WTC11 (cell line): ENCODE measurements around the gene SPOCK2. TPM values are rescaled to one million over a fixed set of nuclear protein-coding genes. Genes with fewer than 3 reads are reported as not detected.
"Not testable (repeated sequence)": the region's sequence is repeated elsewhere in the genome, so short reads cannot be mapped to it uniquely, and the experiment has no call there.

ENCODE experiments used
- ATAC-seq: fragments of 200-7000 bp; cut with Tn5 transposase; 2 replicates; pipeline ENCODE4 v1.10.0; 2021; ENCODE audit warnings: mild to moderate bottlenecking, moderate library complexity
- CTCF ChIA-PET: fragments of 300-600 bp; sonication (Branson Sonifier 250); formaldehyde crosslinking; loops from one replicate; lab custom pipeline; 2021; ENCODE audit warnings: antibody characterized with exemption; lab: Charles Lee
- POLR2A ChIA-PET: fragments of 350-600 bp; sonication (Branson Sonifier 250); formaldehyde crosslinking; loops from one replicate; lab custom pipeline; 2021; ENCODE audit warnings: antibody characterized with exemption; lab: Charles Lee
- DNase-seq: peaks from one replicate; pipeline ENCODE4 v3.0.0; 2021; ENCODE audit warnings: low spot score
- H3K27ac Mint-ChIP-seq: 2 replicates; pipeline ENCODE4 v1.8.0; 2021; ENCODE audit warnings: mixed read lengths
- H3K27me3 Mint-ChIP-seq: 2 replicates; pipeline ENCODE4 v1.8.0; 2021; ENCODE audit warnings: low read depth, mild to moderate bottlenecking, moderate library complexity, mixed read lengths
- H3K36me3 Mint-ChIP-seq: 2 replicates; pipeline ENCODE4 v1.8.0; 2021; ENCODE audit warnings: mixed read lengths
- H3K4me1 Mint-ChIP-seq: 2 replicates; pipeline ENCODE4 v1.8.0; 2022; ENCODE audit warnings: mixed read lengths
- H3K4me3 Mint-ChIP-seq: 2 replicates; pipeline ENCODE4 v1.8.0; 2021; ENCODE audit warnings: mild to moderate bottlenecking, moderate library complexity, mixed read lengths
- H3K9me3 Mint-ChIP-seq: 2 replicates; pipeline ENCODE4 v1.8.0; 2021; ENCODE audit warnings: mixed read lengths
- GABPB1 ChIP-seq: sonication (generic); formaldehyde crosslinking; IDR thresholded peaks from 2 replicates; pipeline ENCODE4 v1.8.1; 2023; ENCODE audit warnings: mild to moderate bottlenecking, missing genetic modification reagents
- IRF2 ChIP-seq: sonication (generic); formaldehyde crosslinking; IDR thresholded peaks from 2 replicates; pipeline ENCODE4 v1.8.0; 2022; ENCODE audit warnings: low read depth, missing genetic modification reagents, borderline replicate concordance
- KAT7 ChIP-seq: sonication (generic); formaldehyde crosslinking; IDR thresholded peaks from 2 replicates; pipeline ENCODE4 v1.8.1; 2023; ENCODE audit warnings: missing genetic modification reagents, mild to moderate bottlenecking, borderline replicate concordance
- SMAD3 ChIP-seq: sonication (generic); formaldehyde crosslinking; IDR thresholded peaks from 2 replicates; pipeline ENCODE4 v1.8.0; 2022; ENCODE audit warnings: missing genetic modification reagents, mild to moderate bottlenecking, borderline replicate concordance
- ZBTB21 ChIP-seq: sonication (generic); formaldehyde crosslinking; IDR thresholded peaks from 2 replicates; pipeline ENCODE4 v1.8.1; 2023; ENCODE audit warnings: mild to moderate bottlenecking, missing genetic modification reagents, borderline replicate concordance
- ZNF671 ChIP-seq: fragments of 250-450 bp; sonication (Bioruptor Pico); IDR thresholded peaks from 2 replicates; pipeline ENCODE4 v1.8.0; 2021; ENCODE audit warnings: mild to moderate bottlenecking
- total RNA-seq: library from RNA; stranded (reverse); gene quantifications from 3 replicates; pipeline ENCODE4 v1.2.3, GENCODE V29; 2021
- TF ChIP-seq, protein P1 (sequence below): sonication (generic); formaldehyde crosslinking; IDR thresholded peaks from 2 replicates; pipeline ENCODE4 v1.8.0; 2023; ENCODE audit warnings: missing genetic modification reagents, mild to moderate bottlenecking, borderline replicate concordance
- TF ChIP-seq, protein P2 (sequence below): fragments of 250-450 bp; sonication (Bioruptor Pico); IDR thresholded peaks from 2 replicates; pipeline ENCODE4 v1.9.0; 2021; ENCODE audit warnings: mild to moderate bottlenecking
- TF ChIP-seq, protein P3 (sequence below): fragments of 250-450 bp; sonication (Bioruptor Pico); IDR thresholded peaks from 2 replicates; pipeline ENCODE4 v1.9.0; 2021; ENCODE audit warnings: mild to moderate bottlenecking
- TF ChIP-seq, protein P4 (sequence below): sonication (generic); formaldehyde crosslinking; IDR thresholded peaks from 2 replicates; pipeline ENCODE4 v1.8.1; 2023; ENCODE audit warnings: mild to moderate bottlenecking, missing genetic modification reagents
- TF ChIP-seq, protein P5 (sequence below): sonication (generic); formaldehyde crosslinking; IDR thresholded peaks from 2 replicates; pipeline ENCODE4 v1.8.1; 2022; ENCODE audit warnings: missing genetic modification reagents, borderline replicate concordance

SPOCK2 gene
- total RNA-seq, 1 experiment from 2014 or later, result 4.7 TPM

GRCh38 chr10:72109636-72110157 is 21.3 kb upstream of the SPOCK2 start (continued):
- TF ChIP-seq, protein P1, sequence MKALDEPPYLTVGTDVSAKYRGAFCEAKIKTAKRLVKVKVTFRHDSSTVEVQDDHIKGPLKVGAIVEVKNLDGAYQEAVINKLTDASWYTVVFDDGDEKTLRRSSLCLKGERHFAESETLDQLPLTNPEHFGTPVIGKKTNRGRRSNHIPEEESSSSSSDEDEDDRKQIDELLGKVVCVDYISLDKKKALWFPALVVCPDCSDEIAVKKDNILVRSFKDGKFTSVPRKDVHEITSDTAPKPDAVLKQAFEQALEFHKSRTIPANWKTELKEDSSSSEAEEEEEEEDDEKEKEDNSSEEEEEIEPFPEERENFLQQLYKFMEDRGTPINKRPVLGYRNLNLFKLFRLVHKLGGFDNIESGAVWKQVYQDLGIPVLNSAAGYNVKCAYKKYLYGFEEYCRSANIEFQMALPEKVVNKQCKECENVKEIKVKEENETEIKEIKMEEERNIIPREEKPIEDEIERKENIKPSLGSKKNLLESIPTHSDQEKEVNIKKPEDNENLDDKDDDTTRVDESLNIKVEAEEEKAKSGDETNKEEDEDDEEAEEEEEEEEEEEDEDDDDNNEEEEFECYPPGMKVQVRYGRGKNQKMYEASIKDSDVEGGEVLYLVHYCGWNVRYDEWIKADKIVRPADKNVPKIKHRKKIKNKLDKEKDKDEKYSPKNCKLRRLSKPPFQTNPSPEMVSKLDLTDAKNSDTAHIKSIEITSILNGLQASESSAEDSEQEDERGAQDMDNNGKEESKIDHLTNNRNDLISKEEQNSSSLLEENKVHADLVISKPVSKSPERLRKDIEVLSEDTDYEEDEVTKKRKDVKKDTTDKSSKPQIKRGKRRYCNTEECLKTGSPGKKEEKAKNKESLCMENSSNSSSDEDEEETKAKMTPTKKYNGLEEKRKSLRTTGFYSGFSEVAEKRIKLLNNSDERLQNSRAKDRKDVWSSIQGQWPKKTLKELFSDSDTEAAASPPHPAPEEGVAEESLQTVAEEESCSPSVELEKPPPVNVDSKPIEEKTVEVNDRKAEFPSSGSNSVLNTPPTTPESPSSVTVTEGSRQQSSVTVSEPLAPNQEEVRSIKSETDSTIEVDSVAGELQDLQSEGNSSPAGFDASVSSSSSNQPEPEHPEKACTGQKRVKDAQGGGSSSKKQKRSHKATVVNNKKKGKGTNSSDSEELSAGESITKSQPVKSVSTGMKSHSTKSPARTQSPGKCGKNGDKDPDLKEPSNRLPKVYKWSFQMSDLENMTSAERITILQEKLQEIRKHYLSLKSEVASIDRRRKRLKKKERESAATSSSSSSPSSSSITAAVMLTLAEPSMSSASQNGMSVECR (CRISPR knock-in tag), result no peak
- TF ChIP-seq KAT7 (CRISPR knock-in tag), result no peak
- TF ChIP-seq ZBTB21, result no peak
- no peak for TF ChIP-seq GABPB1 (CRISPR knock-in tag)
- TF ChIP-seq IRF2 (CRISPR knock-in tag), result no peak
- TF ChIP-seq, protein P2, sequence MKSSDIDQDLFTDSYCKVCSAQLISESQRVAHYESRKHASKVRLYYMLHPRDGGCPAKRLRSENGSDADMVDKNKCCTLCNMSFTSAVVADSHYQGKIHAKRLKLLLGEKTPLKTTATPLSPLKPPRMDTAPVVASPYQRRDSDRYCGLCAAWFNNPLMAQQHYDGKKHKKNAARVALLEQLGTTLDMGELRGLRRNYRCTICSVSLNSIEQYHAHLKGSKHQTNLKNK (CRISPR knock-in tag), result no peak
- TF ChIP-seq, protein P3, sequence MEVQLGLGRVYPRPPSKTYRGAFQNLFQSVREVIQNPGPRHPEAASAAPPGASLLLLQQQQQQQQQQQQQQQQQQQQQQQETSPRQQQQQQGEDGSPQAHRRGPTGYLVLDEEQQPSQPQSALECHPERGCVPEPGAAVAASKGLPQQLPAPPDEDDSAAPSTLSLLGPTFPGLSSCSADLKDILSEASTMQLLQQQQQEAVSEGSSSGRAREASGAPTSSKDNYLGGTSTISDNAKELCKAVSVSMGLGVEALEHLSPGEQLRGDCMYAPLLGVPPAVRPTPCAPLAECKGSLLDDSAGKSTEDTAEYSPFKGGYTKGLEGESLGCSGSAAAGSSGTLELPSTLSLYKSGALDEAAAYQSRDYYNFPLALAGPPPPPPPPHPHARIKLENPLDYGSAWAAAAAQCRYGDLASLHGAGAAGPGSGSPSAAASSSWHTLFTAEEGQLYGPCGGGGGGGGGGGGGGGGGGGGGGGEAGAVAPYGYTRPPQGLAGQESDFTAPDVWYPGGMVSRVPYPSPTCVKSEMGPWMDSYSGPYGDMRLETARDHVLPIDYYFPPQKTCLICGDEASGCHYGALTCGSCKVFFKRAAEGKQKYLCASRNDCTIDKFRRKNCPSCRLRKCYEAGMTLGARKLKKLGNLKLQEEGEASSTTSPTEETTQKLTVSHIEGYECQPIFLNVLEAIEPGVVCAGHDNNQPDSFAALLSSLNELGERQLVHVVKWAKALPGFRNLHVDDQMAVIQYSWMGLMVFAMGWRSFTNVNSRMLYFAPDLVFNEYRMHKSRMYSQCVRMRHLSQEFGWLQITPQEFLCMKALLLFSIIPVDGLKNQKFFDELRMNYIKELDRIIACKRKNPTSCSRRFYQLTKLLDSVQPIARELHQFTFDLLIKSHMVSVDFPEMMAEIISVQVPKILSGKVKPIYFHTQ (CRISPR knock-in tag), result no peak
- TF ChIP-seq, protein P4, sequence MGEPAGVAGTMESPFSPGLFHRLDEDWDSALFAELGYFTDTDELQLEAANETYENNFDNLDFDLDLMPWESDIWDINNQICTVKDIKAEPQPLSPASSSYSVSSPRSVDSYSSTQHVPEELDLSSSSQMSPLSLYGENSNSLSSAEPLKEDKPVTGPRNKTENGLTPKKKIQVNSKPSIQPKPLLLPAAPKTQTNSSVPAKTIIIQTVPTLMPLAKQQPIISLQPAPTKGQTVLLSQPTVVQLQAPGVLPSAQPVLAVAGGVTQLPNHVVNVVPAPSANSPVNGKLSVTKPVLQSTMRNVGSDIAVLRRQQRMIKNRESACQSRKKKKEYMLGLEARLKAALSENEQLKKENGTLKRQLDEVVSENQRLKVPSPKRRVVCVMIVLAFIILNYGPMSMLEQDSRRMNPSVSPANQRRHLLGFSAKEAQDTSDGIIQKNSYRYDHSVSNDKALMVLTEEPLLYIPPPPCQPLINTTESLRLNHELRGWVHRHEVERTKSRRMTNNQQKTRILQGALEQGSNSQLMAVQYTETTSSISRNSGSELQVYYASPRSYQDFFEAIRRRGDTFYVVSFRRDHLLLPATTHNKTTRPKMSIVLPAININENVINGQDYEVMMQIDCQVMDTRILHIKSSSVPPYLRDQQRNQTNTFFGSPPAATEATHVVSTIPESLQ, result no peak
- TF ChIP-seq, protein P5, sequence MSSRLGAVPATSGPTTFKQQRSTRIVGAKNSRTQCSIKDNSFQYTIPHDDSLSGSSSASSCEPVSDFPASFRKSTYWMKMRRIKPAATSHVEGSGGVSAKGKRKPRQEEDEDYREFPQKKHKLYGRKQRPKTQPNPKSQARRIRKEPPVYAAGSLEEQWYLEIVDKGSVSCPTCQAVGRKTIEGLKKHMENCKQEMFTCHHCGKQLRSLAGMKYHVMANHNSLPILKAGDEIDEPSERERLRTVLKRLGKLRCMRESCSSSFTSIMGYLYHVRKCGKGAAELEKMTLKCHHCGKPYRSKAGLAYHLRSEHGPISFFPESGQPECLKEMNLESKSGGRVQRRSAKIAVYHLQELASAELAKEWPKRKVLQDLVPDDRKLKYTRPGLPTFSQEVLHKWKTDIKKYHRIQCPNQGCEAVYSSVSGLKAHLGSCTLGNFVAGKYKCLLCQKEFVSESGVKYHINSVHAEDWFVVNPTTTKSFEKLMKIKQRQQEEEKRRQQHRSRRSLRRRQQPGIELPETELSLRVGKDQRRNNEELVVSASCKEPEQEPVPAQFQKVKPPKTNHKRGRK (CRISPR knock-in tag), result no peak

DNA sequence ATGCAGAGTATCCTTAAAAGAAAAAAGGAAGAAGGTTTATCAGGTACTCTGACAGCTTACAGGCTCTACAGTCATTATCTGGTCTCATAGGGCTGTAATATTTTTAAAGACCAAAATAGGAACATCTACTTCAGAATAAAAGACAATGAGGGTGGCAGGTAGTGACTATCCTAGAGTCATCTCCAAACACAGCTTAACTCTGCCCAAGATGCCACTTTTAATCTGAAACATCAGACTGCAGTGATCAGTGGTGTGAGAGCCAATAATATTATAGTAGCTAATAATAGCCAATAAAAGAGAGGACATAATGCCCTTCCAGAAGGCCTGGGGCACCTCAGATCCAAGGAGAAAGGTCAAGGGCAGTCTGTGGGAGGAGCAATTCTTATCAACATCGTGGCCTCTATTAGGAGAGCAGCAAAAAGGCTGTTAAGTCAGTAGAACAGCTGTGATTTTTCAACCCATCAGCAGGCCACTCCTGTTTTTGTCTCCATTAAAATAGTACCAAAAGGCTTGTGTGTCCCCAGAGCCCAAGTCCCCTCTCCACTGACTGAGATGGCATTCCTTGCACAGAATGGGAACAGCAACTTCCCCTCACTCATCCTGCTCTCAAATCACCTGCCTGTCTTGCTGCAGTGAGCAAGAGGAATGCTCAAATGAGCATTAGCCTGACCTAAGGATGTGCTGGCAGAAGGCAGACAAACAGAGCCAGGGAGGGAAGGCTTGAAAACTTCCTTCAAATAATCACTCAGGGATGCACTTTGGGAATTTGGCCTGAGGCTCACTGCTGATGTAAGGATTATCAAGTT is 20.7 kb upstream of the SPOCK2 start:
- ATAC-seq (no peak), DNase-seq (no peak)
- H3K36me3 Mint-ChIP-seq, result no peaks in the 10 kb centered on the region
- CTCF ChIA-PET, result interaction anchor here (1.3 to 1.5 kb wide), 2 partner anchors 10 to 17 kb away, joined by 4 to 9 read pairs; no protein-coding TSS in a partner anchor
- H3K4me1 Mint-ChIP-seq, result no peaks in the 10 kb centered on the region
- H3K27ac Mint-ChIP-seq, result no peak overlapping the region
- POLR2A ChIA-PET, result interaction anchor here (0.9 kb wide), 1 partner anchor 165 kb away, joined by 3 read pairs; the partner anchor contains the start of gene DDIT4
- no peak overlapping the region for H3K4me3 Mint-ChIP-seq
- no peaks in the 10 kb centered on the region for H3K27me3 Mint-ChIP-seq
- no peak for TF ChIP-seq ZNF671 (CRISPR knock-in tag)
- TF ChIP-seq SMAD3, result no peak
- no peaks in the 10 kb centered on the region for H3K9me3 Mint-ChIP-seq

DNA sequence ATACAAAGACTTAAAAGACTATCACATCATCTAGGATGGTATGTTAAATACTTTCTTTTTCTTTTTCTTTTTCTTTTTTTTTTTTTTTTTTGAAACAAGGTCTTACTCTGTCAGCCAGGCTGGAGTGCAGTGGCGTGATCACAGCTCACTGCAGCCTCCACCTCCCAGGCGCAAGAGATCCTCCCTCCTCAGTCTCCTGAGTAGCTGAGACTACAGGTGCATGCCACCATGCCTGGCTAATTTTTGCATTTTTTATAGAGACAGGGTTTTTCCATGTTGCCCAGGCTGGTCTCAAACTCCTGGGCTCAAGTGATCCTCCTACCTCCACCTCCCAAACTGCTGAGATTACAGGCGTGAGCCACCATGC is 19.6 kb upstream of the SPOCK2 start:
- H3K4me1 Mint-ChIP-seq, POLR2A ChIA-PET: not testable (repeated sequence)

More for the DNA sequence above, 19.6 kb upstream of the SPOCK2 start:
- H3K9me3 Mint-ChIP-seq, H3K27me3 Mint-ChIP-seq, DNase-seq, ATAC-seq, H3K4me3 Mint-ChIP-seq, H3K36me3 Mint-ChIP-seq, H3K27ac Mint-ChIP-seq: not testable (repeated sequence)
- CTCF ChIA-PET, result interaction anchor here (1.3 to 1.5 kb wide), 2 partner anchors 11 to 18 kb away, joined by 4 to 9 read pairs; no protein-coding TSS in a partner anchor
